Keratinocyte (primary cell): Measurements from ENCODE around the gene KCNK7. TPM values are rescaled to one million over a fixed set of nuclear protein-coding genes. Genes with fewer than 3 reads are reported as not detected.

Experiments
- DNase-seq: peaks from one replicate; pipeline ENCODE4 v3.0.0-alpha.2; 2011; ENCODE audit warnings: low read depth, missing footprints, low spot score
- FAIRE-seq: peaks from 2 replicates; lab custom pipeline; 2011; peaks lifted over from hg19 to GRCh38; lab: Jason Lieb, UNC
- H2AFZ ChIP-seq: 2 replicates; pipeline ENCODE4 v1.6.0; 2012; ENCODE audit warnings: low read length, control low read depth, inconsistent platforms; ENCODE audit not compliant: control insufficient read depth
- H3K27ac ChIP-seq: 2 replicates; pipeline ENCODE4 v1.5.1; 2011; ENCODE audit warnings: low read length; ENCODE audit not compliant: control insufficient read depth, insufficient read depth
- H3K27me3 ChIP-seq: 3 replicates; pipeline ENCODE4 v1.6.0; 2011; ENCODE audit warnings: low read length; ENCODE audit not compliant: control insufficient read depth, insufficient read depth; ENCODE audit errors: extremely low read depth
- H3K36me3 ChIP-seq, 2 experiments: 2 replicates in 1 of 2; 3 replicates in 1 of 2; pipeline ENCODE4 v1.5.1; 2011; ENCODE audit warnings: low read length in 2 of 2, mild to moderate bottlenecking in 1 of 2; ENCODE audit not compliant: control insufficient read depth in 2 of 2, insufficient read depth in 2 of 2; ENCODE audit errors: extremely low read depth in 1 of 2
- H3K4me1 ChIP-seq: 3 replicates; pipeline ENCODE4 v1.5.1; 2011; ENCODE audit warnings: low read length; ENCODE audit not compliant: control insufficient read depth, insufficient read depth; ENCODE audit errors: extremely low read depth
- H3K4me2 ChIP-seq: 3 replicates; pipeline ENCODE4 v1.6.0; 2011; ENCODE audit warnings: low read depth, low read length; ENCODE audit not compliant: control insufficient read depth, insufficient read depth; ENCODE audit errors: extremely low read depth
- H3K4me3 ChIP-seq, 3 experiments: fragments of 200-600 bp in 1 of 3; sonication (generic) in 1 of 3; 2 replicates in 2 of 3; 3 replicates in 1 of 3; pipeline ENCODE4 v1.5.1; 2011 to 2016; ENCODE audit warnings: low read length in 3 of 3, mild to moderate bottlenecking in 3 of 3, control low read depth in 2 of 3, inconsistent platforms in 1 of 3, low read depth in 1 of 3, mixed read lengths in 1 of 3, mixed run types in 1 of 3, moderate library complexity in 1 of 3; ENCODE audit not compliant: control insufficient read depth in 2 of 3, insufficient read depth in 2 of 3; ENCODE audit errors: extremely low read depth in 1 of 3
- H3K79me2 ChIP-seq: 2 replicates; pipeline ENCODE4 v1.6.0; 2012; ENCODE audit warnings: low read length; ENCODE audit not compliant: control insufficient read depth, insufficient read depth
- H3K9ac ChIP-seq: 3 replicates; pipeline ENCODE4 v1.6.0; 2011; ENCODE audit warnings: low read length; ENCODE audit not compliant: control insufficient read depth, insufficient read depth; ENCODE audit errors: extremely low read depth
- H3K9me1 ChIP-seq: 3 replicates; pipeline ENCODE4 v1.6.0; 2011; ENCODE audit warnings: low read length; ENCODE audit not compliant: control insufficient read depth, insufficient read depth; ENCODE audit errors: extremely low read depth
- H3K9me3 ChIP-seq: 2 replicates; pipeline ENCODE4 v1.5.1; 2012; ENCODE audit warnings: low read depth, low read length; ENCODE audit not compliant: control insufficient read depth
- H4K20me1 ChIP-seq: 3 replicates; pipeline ENCODE4 v1.6.0; 2011; ENCODE audit warnings: low read length; ENCODE audit not compliant: control insufficient read depth, insufficient read depth; ENCODE audit errors: extremely low read depth
- CTCF ChIP-seq, 3 experiments: IDR thresholded peaks in 1 of 3; conservative IDR thresholded peaks in 1 of 3; optimal IDR thresholded peaks in 1 of 3; 2 replicates in 2 of 3; 3 replicates in 1 of 3; pipeline versions ENCODE3 to v1.5.1; 2011; ENCODE audit warnings: low read length in 3 of 3, mild to moderate bottlenecking in 3 of 3, moderate library complexity in 2 of 3, control low read depth in 1 of 3, inconsistent platforms in 1 of 3; ENCODE audit not compliant: insufficient read depth in 2 of 3; ENCODE audit errors: extremely low read depth in 1 of 3
- EZH2 ChIP-seq: IDR thresholded peaks from one replicate; pipeline ENCODE4 v1.6.1; 2012; ENCODE audit warnings: inconsistent platforms, mild to moderate bottlenecking, low read length, moderate library complexity
- dilution Hi-C: fragments of 300-500 bp; cut with MboI; formaldehyde crosslinking; loops from one replicate; pipeline ENCODE4 v1.7.0; 2020; ENCODE audit warnings: low sequenced_read_pairs; ENCODE audit not compliant: extremely low pct_ligation_motif_present
- polyA plus RNA-seq, 5 experiments: library from polyadenylated mRNA; depleted of rRNA in 3 of 5; stranded (reverse) in 3 of 5; stranded (forward) in 1 of 5; unstranded in 1 of 5; fragments of >200 nt; gene quantifications; 1 replicate in 1 of 5; 2 replicates in 3 of 5; 3 replicates in 1 of 5; pipeline versions ENCODE4 v1.2.1 to v1.2.3, GENCODE V29; 2011 to 2012; ENCODE audit warnings: missing spikeins in 2 of 5, low read depth in 1 of 5, low replicate concordance in 1 of 5

The KCNK7 gene
- polyA plus RNA-seq, 1 donor (not counting 4 experiments of a cell fraction or from before 2014, with no cell fraction given), result 0.46 TPM

GRCh38 chr11:65609229-65609628 lies 13.6 kb upstream of the KCNK7 start:
- Histone ChIP-seq H2AFZ (no peak overlapping the region), H3K4me1 (peaks cover 24% of the 10 kb centered on the region), H3K27me3 (no peaks in the 10 kb centered on the region), H3K36me3 (peaks cover 23 to 30% of the 10 kb centered on the region in 2 experiments), H3K79me2 (peaks cover 36% of the 10 kb centered on the region), H4K20me1 (no peaks in the 10 kb centered on the region), H3K4me3 (no peak overlapping the region), H3K9me3 (no peaks in the 10 kb centered on the region), H3K27ac (no peak overlapping the region), H3K4me2 (no peak overlapping the region), H3K9ac (no peak overlapping the region), H3K9me1 (no peaks in the 10 kb centered on the region)
- DNase-seq, result no peak
- no peak for FAIRE-seq
- TF ChIP-seq CTCF (optimal IDR thresholded peaks at IDR 0.05 in 1 of 3, IDR thresholded peaks at IDR 0.05 in 1 of 3, conservative IDR thresholded peaks at IDR 0.05 in 1 of 3; ENCODE audit: extremely low read depth in 1 of 3, insufficient read depth in 2 of 3, low read length in 3 of 3), result no peak
- TF ChIP-seq EZH2, result no peak
- dilution Hi-C loops, result no loop called here

- H3K27ac ChIP-seq, result no peak overlapping the region
Measured at GRCh38 chr11:65607614-65608426, 12.2 kb upstream of the KCNK7 start.

More at GRCh38 chr11:65607614-65608426, 12.2 kb upstream of the KCNK7 start:
- peak overlapping the region in 1 of 3 experiments; percentile 34 for H3K4me3 ChIP-seq
- FAIRE-seq (no peak), DNase-seq (no peak)
- H3K9me3 ChIP-seq, result no peaks in the 10 kb centered on the region
- H3K36me3 ChIP-seq, result peaks cover 26 to 27% of the 10 kb centered on the region in 2 experiments
- no peak overlapping the region for H3K9ac ChIP-seq
- no peaks in the 10 kb centered on the region for H4K20me1 ChIP-seq
- H3K27me3 ChIP-seq, result no peaks in the 10 kb centered on the region
- no peak overlapping the region for H2AFZ ChIP-seq
- H3K79me2 ChIP-seq, result peaks cover 23% of the 10 kb centered on the region
- H3K9me1 ChIP-seq, result no peaks in the 10 kb centered on the region
- H3K4me1 ChIP-seq, result peaks cover 18% of the 10 kb centered on the region
- TF ChIP-seq EZH2 (no peak), CTCF (optimal IDR thresholded peaks at IDR 0.05 in 1 of 3, IDR thresholded peaks at IDR 0.05 in 1 of 3, conservative IDR thresholded peaks at IDR 0.05 in 1 of 3; ENCODE audit: extremely low read depth in 1 of 3, insufficient read depth in 2 of 3, low read length in 3 of 3) (no peak)
- dilution Hi-C loops, result no loop called here
- H3K4me2 ChIP-seq, result peak overlapping the region; percentile 58
